BLaER1 treated with 17β-estradiol and CSF1 and Interleukin-3, amounts not matched to agents 10 nM and 100 nM (cell line): Measurements from ENCODE around the gene PCDHB1.
"Not testable (repeated sequence)": the region's sequence is repeated elsewhere in the genome, so short reads cannot be mapped to it uniquely, and the experiment has no call there.

Source experiments
- H3K27ac ChIP-seq, 11 experiments: shearing (Covaris generic); formaldehyde crosslinking; 2 replicates each; pipeline ENCODE4 v1.8.1; 2022
- H3K27me3 ChIP-seq, 11 experiments: shearing (Covaris generic); formaldehyde crosslinking; 2 replicates each; pipeline ENCODE4 v1.8.1; 2022
- H3K36me3 ChIP-seq, 11 experiments: shearing (Covaris generic); formaldehyde crosslinking; 2 replicates each; pipeline ENCODE4 v1.8.1; 2022
- H3K4me1 ChIP-seq, 10 experiments: shearing (Covaris generic); formaldehyde crosslinking; 2 replicates each; pipeline ENCODE4 v1.8.1; 2022
- H3K4me2 ChIP-seq, 11 experiments: shearing (Covaris generic); formaldehyde crosslinking; 2 replicates each; pipeline ENCODE4 v1.8.1; 2022
- H3K4me3 ChIP-seq, 10 experiments: shearing (Covaris generic); formaldehyde crosslinking; 2 replicates each; pipeline ENCODE4 v1.8.1; 2022
- H3K9ac ChIP-seq, 11 experiments: shearing (Covaris generic); formaldehyde crosslinking; 2 replicates each; pipeline ENCODE4 v1.8.1; 2022
- H3K9me3 ChIP-seq, 11 experiments: shearing (Covaris generic); formaldehyde crosslinking; replicated peaks in 1 of 11; 2 replicates each; pipeline ENCODE4 v1.8.1; 2022
- H4K20me1 ChIP-seq, 11 experiments: shearing (Covaris generic); formaldehyde crosslinking; 2 replicates each; pipeline ENCODE4 v1.8.1; 2022
- Cebpa-rat ChIP-seq, 11 experiments: shearing (Covaris generic); IDR thresholded peaks; 2 replicates each; pipeline ENCODE4 v1.8.1; 2022

Gene PCDHB1

DNA sequence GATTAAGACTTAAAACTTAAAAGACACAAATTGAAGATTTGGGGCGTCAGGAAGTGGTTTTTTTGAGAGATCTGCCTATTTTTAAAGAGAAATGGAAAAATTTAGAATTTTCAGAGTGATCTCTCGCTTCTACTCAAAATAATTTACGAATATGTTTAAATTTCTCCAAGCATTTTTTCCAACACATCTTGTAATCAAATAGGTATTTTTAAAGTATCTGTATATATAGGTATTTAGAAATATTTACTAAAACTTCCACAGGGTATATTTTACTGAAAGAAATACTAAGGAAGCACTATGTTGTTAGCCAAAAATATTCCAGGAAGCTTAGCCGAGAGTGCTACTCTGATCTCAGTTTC lies 9.8 kb upstream of the PCDHB1 start:
- Histone ChIP-seq H3K4me3 (no peak overlapping the region), H3K27ac (no peak overlapping the region), H3K36me3 (no peaks in the 10 kb centered on the region), H4K20me1 (no peaks in the 10 kb centered on the region), H3K9me3 (peaks cover 0 to 16% (median 10%) of the 10 kb centered on the region in 11 experiments; a peak in 13 of 22 replicates), H3K4me2 (no peak overlapping the region; a peak in 1 of 22 replicates), H3K4me1 (no peaks in the 10 kb centered on the region), H3K9ac (no peak overlapping the region), H3K27me3 (no peaks in the 10 kb centered on the region)
- TF ChIP-seq Cebpa-rat (IDR thresholded peaks at IDR 0.05): no peak

DNA sequence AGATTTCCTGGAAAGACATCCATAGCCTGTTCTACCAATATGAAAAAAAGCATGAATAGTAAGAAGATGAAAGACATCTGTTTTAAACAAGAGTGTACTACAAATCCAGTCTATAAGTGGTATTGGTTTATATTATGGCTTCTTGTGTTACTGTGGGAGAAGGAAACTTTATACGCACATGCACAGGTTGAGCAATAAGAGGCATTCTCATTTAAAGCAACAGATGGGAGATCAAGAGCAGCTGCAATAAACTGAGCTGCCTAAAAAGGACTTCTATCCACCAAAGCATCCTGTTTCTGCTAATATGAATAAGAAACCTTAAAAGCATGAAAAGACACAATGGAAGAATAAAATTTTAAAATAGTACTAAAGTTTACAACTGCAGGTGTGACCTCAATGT lies 8.6 kb upstream of the PCDHB1 start:
- no peak for TF ChIP-seq Cebpa-rat (IDR thresholded peaks at IDR 0.05)
- Histone ChIP-seq H3K27ac (no peak overlapping the region), H3K9ac (no peak overlapping the region), H3K27me3 (no peaks in the 10 kb centered on the region), H3K4me3 (no peak overlapping the region), H4K20me1 (no peaks in the 10 kb centered on the region), H3K4me1 (no peaks in the 10 kb centered on the region), H3K4me2 (no peak overlapping the region), H3K36me3 (no peaks in the 10 kb centered on the region), H3K9me3 (peaks cover 0 to 16% (median 10%) of the 10 kb centered on the region in 11 experiments; a peak in 13 of 22 replicates)

DNA sequence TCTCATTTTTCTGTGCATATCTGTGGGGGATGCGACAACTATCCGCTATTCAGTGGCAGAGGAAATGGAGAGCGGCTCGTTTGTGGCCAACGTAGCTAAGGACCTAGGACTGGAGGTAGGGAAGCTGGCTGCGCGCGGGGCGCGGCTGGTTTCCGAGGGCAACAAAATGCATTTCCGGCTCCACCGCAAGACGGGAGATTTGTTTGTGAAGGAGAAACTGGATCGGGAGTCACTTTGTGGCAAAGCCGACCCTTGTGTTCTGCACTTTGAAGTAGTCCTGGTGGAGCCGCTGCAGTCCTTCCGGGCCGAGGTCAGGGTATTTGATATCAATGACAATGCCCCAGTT lies 320 bp downstream of the PCDHB1 start:
- Histone ChIP-seq H3K9ac (no peak overlapping the region), H3K4me3 (no peak overlapping the region), H3K9me3 (peaks cover 0 to 27% (median 11%) of the 10 kb centered on the region in 11 experiments; a peak in 13 of 22 replicates), H3K36me3 (no peaks in the 10 kb centered on the region), H3K4me1 (peaks cover 0 to 10% (median 0%) of the 10 kb centered on the region in 10 experiments; a peak in 1 of 20 replicates), H3K27ac (no peak overlapping the region), H3K4me2 (no peak overlapping the region), H4K20me1 (no peaks in the 10 kb centered on the region), H3K27me3 (no peaks in the 10 kb centered on the region)
- TF ChIP-seq Cebpa-rat (IDR thresholded peaks at IDR 0.05): no peak

GRCh38 chr5:141077826-141078225 lies 26.7 kb downstream of the PCDHB1 start:
- H3K4me3 ChIP-seq: no peak overlapping the region
- H3K9me3 ChIP-seq: peaks cover 11 to 25% (median 18%) of the 10 kb centered on the region in 11 experiments; a peak in 19 of 22 replicates
- H4K20me1 ChIP-seq: no peaks in the 10 kb centered on the region
- no peaks in the 10 kb centered on the region for H3K4me1 ChIP-seq
- no peak overlapping the region for H3K27ac ChIP-seq
- no peak for TF ChIP-seq Cebpa-rat (IDR thresholded peaks at IDR 0.05)
- no peaks in the 10 kb centered on the region for H3K27me3 ChIP-seq
- H3K4me2 ChIP-seq: no peak overlapping the region
- no peaks in the 10 kb centered on the region for H3K36me3 ChIP-seq
- H3K9ac ChIP-seq: no peak overlapping the region

DNA sequence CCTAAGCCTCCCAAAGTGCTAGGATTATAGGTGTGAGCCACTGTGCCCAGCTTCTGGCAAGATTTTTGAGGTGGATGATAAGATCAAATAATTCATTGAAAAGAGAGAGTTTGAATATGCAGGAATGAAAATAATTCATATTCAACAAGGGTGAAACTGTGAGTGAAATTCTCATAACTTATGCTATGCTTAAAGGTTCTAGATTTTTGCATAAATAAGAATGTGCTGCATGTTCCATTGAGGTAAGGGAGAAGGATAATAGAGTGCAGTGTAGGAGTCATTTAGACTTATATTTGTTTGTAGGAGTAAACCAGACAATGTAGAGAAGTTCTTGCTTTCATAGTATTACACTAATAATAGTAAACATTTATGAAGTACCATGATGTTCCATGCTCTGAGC lies 31.1 kb downstream of the PCDHB1 start:
- Histone ChIP-seq H3K4me1 (no peaks in the 10 kb centered on the region), H3K36me3 (no peaks in the 10 kb centered on the region), H3K9me3 (peaks cover 11 to 18% (median 13%) of the 10 kb centered on the region in 11 experiments; a peak in 19 of 22 replicates), H3K27ac (no peak overlapping the region), H3K27me3 (no peaks in the 10 kb centered on the region), H3K4me2 (no peak overlapping the region), H4K20me1 (no peaks in the 10 kb centered on the region), H3K9ac (no peak overlapping the region), H3K4me3 (no peak overlapping the region)
- TF ChIP-seq Cebpa-rat (IDR thresholded peaks at IDR 0.05): no peak

DNA sequence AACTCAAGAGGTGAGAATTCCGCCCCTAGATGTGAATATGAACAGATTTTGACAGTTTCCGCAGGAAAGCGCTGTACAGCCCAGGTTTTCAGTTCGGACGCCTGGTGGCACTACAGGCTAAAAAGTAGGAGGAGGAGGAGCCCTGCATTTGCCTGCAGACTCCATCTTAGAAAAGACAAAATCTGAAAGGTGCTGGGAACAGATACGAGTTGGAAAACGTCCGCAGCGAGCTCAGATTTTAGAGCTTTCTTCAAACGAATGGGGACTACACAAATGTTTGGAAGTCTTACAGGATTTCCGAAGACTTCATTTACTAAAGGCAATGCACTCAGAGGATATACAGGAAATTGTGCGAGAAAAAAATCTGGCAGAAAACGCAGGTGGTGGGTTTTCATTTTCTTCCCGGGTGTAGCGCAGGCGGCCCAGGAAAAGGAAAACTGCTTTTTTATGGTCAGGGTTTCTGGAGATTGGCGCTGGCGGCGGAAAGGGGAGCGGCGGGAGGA lies 33.4 kb downstream of the PCDHB1 start:
- no peaks in the 10 kb centered on the region for H3K36me3 ChIP-seq
- no peaks in the 10 kb centered on the region for H4K20me1 ChIP-seq
- no peaks in the 10 kb centered on the region; a peak in 1 of 22 replicates for H3K27me3 ChIP-seq
- no peak overlapping the region for H3K4me3 ChIP-seq
- H3K27ac ChIP-seq: no peak overlapping the region
- no peaks in the 10 kb centered on the region for H3K4me1 ChIP-seq
- H3K4me2 ChIP-seq: no peak overlapping the region
- H3K9me3 ChIP-seq: no peaks in the 10 kb centered on the region
- no peak for TF ChIP-seq Cebpa-rat (IDR thresholded peaks at IDR 0.05)
- H3K9ac ChIP-seq: no peak overlapping the region

DNA sequence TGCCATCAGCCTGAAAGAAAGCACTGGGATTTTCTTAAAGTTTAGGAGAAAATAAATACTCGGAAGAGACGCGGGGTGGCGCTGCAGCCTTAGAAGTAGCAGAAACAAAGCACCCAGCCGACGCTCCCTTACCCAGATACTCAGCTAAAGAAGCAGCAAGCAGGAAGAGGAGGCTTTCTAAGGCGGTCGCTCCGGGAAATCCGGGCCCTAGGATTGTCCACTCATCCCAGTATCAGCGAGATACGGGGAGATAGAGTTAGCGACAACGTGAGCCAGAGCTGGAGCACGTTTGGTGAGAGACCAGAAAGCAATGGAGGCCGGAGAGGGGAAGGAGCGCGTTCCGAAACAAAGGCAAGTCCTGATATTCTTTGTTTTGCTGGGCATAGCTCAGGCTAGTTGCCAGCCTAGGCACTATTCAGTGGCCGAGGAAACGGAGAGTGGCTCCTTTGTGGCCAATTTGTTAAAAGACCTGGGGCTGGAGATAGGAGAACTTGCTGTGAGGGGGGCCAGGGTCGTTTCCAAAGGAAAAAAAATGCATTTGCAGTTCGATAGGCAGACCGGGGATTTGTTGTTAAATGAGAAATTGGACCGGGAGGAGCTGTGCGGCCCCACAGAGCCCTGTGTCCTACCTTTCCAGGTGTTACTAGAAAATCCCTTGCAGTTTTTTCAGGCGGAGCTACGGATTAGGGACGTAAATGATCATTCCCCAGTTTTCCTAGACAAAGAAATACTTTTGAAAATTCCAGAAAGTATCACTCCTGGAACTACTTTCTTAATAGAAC lies 43.5 kb downstream of the PCDHB1 start, which contains the start of gene PCDHB2:
TSS of gene PCDHB2 (plus strand) at position 135 of the 782 bp plus-strand sequence. CDS start at position 311, 176 bp downstream.
- peaks cover 15 to 28% (median 19%) of the 10 kb centered on the region in 11 experiments; a peak in 19 of 22 replicates for H3K9me3 ChIP-seq
- H3K27me3 ChIP-seq: no peaks in the 10 kb centered on the region
- no peak for TF ChIP-seq Cebpa-rat (IDR thresholded peaks at IDR 0.05)
- H3K27ac ChIP-seq: no peak within 1 kb of the TSS
- H4K20me1 ChIP-seq: no peaks in the 10 kb centered on the region
- no peak within 1 kb of the TSS for H3K9ac ChIP-seq
- no peak within 1 kb of the TSS for H3K4me3 ChIP-seq
- no peaks in the 10 kb centered on the region for H3K36me3 ChIP-seq
- H3K4me2 ChIP-seq: no peak within 1 kb of the TSS
- no peaks in the 10 kb centered on the region for H3K4me1 ChIP-seq

GRCh38 chr5:141095263-141095641 lies 44.1 kb downstream of the PCDHB1 start:
- no peaks in the 10 kb centered on the region for H3K36me3 ChIP-seq
- H3K9ac ChIP-seq: no peak overlapping the region
- H3K27ac ChIP-seq: no peak overlapping the region
- H3K4me2 ChIP-seq: no peak overlapping the region
- H3K4me3 ChIP-seq: no peak overlapping the region
- H3K27me3 ChIP-seq: no peaks in the 10 kb centered on the region
- TF ChIP-seq Cebpa-rat (IDR thresholded peaks at IDR 0.05): no peak
- no peaks in the 10 kb centered on the region for H3K4me1 ChIP-seq
- H4K20me1 ChIP-seq: no peaks in the 10 kb centered on the region
- H3K9me3 ChIP-seq: peaks cover 16 to 31% (median 21%) of the 10 kb centered on the region in 11 experiments; a peak in 19 of 22 replicates

GRCh38 chr5:141096181-141096580 lies 45.0 kb downstream of the PCDHB1 start:
- not testable (repeated sequence) for H3K4me2 ChIP-seq, H3K36me3 ChIP-seq, H4K20me1 ChIP-seq, H3K4me3 ChIP-seq, H3K4me1 ChIP-seq, H3K27ac ChIP-seq, H3K9ac ChIP-seq, H3K27me3 ChIP-seq
- H3K9me3 ChIP-seq: peaks cover 25 to 41% (median 31%) of the 10 kb centered on the region in 11 experiments; a peak in 21 of 22 replicates

- H4K20me1 ChIP-seq, H3K27ac ChIP-seq, H3K36me3 ChIP-seq, H3K4me2 ChIP-seq, H3K9ac ChIP-seq, H3K4me1 ChIP-seq, H3K27me3 ChIP-seq, H3K4me3 ChIP-seq: not testable (repeated sequence)
- peaks cover 29 to 45% (median 35%) of the 10 kb centered on the region in 11 experiments; a peak in 21 of 22 replicates for H3K9me3 ChIP-seq
Observed at GRCh38 chr5:141096586-141096985, 45.4 kb downstream of the PCDHB1 start.
